Retina (tissue), 1 donor: ENCODE results near the gene PLSCR3.
"Not testable (repeated sequence)": the region's sequence is repeated elsewhere in the genome, so short reads cannot be mapped to it uniquely, and the experiment has no call there.

ENCODE experiments used
- DNase-seq: peaks from one replicate; pipeline ENCODE4 v3.0.0-alpha.2; 2016

PLSCR3 gene

DNA sequence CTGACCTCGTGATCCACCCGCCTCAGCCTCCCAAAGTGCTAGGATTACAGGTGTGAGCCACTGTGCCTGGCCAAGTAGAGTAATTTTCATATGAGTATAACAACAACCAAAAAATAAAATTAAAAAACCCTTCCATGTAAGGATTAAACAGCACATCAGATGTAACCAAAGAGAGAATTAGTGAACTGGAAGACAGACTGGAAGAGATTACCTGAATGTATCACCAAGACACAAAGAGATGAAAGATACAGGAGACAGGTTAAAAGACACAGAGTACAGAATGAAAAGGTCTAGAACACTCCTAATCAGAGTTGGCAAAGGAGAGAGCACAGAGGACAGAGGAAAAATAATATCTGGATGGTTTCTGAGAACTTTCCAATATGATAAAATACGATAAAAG lies 15.2 kb downstream of the PLSCR3 start:
- DNase-seq: no peak

DNA sequence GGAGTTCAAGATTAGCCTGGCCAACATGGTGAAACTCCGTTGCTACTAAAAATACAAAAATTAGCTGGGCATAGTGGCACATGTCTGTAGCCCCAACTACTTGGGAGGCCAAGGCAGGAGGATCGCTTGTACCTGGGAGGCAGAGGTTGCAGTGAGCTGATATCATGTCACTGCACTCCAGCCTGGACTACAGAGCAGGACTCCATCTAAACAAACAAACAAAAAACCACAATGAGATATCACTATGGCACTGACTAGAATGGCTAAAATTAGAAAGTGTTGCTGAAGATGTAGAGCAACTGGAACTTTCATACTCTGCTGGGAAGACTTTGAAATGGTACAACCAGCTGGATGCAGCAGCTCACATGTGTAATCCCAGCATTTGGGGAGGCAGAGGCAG lies 20.0 kb downstream of the PLSCR3 start:
- no peak for DNase-seq

DNA sequence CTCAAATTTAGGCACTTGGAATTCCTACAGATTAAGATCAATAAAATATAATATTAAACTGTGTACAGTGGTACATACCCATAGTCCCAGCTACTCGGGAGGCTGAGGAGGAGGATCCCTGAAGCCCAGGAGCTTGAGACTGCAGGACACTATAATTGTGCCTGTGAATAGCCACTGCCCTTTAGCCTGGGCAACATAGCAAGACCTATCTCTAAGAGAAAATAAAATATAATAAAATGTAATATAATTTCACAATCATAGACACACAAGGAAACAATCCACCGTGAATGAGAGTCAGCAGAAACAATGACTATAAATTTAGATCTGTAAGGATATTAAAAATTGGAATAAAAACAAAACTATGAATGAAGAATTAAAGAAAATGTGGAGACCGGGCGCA lies 23.5 kb downstream of the PLSCR3 start:
- no peak for DNase-seq

DNA sequence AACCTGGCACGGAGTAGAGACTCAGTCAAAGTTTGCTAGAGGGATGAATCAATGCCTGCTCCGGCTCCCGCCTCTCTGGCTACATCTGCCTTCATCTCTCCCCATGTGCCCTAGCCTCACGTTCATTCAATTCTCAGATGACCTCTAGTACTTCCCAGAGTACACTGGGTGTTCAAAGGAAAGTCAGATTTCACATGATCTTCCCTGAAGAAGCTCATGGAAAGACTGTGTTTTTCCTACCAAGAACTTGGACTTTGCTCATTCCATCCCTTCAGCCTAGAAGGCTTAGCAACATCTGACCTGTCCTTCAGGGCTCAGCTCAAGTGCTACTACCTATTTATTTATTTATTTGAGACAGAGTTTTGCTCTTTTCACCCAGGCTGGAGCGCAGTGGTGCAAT lies 24.5 kb downstream of the PLSCR3 start:
- no peak for DNase-seq

DNA sequence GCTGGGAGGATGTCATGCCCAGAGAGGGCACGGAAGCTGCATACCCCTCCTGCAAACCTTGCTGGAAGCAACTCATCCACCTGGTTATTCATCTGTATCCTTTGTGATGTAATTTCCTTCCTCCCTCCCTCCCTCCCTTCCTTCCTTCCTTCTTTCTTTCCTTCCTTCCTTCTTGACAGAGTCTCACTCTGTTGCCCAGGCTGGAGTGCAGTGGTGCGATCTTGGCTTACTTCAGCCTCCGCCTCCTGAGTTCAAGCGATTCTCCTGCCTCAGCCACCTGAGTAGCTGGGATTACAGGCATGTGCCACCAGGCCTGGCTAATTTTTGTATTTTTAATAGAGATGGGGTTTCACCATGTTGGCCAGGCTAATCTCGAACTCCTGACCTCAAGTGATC lies 25.7 kb downstream of the PLSCR3 start:
- DNase-seq: not testable (repeated sequence)

DNA sequence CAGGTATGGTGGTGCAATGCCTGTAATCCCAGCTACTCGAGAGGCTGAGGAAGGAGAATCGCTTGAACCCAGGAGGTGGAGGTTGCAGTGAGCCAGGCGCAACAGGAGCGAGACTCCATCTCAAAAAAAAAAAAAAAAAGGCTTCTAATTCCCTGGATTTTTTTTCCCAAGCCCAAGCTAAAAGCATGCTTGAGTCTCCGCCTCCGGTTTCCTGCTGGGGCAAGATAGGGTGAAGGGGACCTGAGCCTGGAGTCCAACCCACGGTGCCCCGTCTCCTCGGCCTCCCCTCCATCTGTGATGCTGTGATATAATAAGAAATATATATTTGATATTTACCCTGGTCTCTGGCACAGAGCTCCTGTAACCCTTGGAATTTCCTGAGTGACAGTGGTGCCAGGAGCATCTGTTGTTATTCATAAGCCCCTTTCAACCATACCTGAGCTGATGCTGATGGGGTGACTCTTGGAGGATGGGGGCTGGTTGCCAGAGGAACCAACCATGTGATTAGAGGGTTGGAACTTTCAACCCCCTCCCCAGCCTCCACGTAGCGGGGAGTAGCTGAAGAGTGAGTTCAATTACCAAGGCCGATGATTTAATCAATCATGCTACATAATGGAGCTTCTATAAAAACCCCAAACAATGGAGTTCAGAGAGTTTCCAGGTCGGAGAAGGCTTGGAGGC lies 26.3 kb downstream of the PLSCR3 start:
- DNase-seq: no peak

DNA sequence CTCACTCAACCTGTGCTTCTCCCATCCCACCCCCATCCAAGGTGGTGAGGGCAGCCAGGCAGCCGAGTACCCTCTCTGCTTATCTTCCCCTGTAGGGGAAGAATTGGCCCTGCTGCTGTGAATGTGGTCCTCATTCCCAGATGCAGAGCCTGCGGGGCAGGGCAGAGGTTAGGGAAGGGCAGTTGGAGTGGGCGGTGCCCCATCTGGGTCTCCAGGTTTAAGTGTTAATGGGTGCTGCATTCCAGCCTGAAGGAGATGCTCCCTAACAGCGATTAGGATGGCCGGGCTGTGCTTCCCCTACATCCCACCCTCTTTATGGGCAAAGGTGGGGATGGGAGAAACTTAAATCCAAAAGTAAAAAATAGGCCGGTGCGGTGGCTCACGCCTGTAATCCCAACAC lies 27.2 kb downstream of the PLSCR3 start:
- no peak for DNase-seq

DNA sequence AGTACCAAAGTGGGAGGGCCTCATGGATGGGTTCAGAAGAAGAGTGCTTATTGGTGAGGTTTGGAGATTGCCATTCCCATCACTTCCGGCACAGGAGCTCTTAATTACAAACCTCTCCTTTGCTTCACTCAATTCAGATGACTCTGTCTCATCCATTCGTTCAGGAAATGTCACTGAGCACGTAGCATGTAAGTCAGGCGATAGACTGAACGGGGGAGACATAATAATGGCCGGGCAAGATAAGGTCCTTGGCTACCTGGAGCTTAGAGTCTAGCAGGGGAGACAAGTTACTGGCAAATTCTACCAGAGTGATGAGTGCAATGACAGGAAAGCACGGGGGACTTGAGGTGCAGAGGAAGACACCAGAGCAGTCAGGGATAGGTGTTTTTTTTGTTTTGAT lies 28.4 kb downstream of the PLSCR3 start:
- DNase-seq: not testable (repeated sequence)

DNA sequence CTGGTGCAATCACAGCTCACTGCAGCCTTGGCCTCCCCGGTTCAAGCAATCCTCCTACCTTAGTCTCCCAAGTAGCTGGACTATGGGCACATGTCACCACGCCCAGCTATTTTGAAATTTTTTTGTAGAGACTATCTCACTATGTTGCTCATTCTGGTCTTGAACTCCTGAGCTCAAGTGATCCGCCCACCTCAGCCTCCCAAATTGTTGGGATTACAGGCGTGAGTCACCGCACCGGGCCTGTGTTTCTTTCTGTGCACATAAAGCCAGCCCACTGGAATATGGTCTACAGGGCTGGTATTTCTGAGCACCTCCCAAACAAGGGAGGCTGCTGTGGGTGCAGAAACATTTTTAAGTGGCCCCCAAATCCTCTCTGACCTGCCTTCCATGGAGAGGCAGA lies 31.0 kb downstream of the PLSCR3 start:
- DNase-seq: no peak

DNA sequence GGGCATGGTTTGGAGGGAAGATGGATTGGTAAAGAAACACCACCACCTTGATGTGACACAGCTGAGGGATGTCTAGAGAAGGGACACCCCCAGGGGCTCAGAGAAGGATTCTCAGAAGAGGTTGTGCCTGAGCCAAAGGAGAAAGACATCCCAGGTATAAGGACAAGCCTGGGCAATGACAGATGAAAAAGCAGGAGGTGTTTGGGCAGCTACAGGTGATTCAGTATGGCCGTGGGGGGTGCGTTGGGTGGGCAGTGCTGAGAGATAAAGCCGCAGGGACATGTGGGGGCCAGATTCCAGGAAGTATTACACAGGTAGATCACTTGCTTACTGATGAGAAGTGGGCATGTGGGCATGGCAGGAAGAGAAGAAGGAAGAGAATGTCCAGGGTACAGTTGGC lies 32.4 kb downstream of the PLSCR3 start:
- no peak for DNase-seq

DNA sequence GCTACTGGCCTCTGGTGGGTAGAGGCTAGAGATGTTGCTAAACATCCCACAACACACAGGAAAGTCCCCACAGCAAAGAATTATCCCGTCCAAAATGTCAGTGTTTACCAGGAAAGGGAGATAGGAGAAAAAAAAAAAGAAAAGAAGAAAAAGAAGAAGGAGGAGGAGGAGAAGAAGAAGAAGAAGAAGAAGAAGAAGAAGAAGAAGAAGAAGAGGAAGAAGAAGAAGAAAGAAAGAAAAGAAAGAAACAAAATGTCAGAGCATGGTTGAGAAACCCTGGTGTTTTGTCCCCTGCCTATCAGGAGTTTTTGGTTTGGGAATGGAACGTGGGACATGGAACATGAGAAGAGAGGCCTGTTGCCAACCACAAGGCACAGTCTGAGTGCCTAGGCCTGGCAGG lies 36.9 kb downstream of the PLSCR3 start:
- no peak for DNase-seq

DNA sequence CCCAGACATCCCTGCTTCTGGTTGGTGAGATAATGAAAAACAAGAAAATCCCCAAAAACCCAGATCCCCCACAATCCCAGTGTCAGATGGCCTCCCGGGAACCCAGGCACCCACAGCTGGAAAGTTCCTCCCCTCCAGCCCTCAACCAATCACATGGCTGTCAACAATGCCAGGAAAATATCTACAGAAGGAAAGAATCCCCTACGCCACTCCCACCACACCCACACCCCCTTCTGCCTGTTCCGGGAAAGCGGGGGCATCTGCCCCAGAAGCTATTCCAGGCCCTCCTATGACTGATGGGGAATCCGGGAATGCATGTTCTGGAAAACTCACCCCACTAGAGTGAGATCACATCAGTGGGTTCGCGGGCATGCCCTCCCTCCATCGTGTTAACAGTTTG lies 37.6 kb downstream of the PLSCR3 start:
- no peak for DNase-seq

DNA sequence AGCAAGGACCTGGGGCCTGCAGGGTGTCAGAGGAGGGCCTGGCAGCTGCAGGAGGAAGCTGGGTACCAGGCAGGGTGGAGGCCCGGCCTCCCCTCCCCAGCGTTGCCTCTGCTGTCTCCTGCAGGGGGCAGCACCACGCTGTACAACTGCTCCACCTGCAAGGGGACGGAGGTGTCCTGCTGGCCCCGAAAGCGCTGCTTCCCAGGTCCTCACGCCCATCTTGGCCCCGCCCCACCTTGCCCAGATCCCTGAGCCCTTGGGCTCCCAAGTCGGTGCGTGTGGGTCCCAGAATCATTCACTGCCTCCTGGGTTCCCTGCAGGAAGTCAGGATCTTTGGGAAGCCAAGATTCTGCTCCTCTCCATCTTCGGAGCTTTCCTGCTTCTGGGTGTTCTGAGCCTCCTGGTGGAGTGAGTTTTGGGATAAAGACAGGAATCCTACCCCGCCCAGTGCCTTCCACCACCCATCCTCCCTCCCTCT lies 38.2 kb downstream of the PLSCR3 start:
- DNase-seq: peak; percentile 87

DNA sequence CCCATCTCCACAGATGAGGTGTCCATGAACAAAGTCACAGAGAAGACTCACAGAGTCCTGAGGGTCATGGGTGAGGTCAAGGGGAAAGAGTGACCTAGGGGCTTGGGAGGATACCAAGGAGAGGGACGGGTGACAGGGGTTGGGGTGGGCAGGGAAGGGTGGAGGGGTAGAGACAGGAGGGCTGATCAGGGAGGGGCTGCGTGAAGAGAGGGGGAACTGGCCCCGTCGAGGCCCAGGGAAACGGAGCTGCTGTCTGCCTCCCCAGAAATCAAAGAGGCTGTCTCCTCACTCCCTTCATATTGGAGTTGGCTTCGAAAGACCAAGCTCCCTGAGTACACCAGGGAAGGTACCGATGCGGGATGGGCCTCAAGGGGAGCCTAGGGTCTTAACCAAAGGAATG lies 38.8 kb downstream of the PLSCR3 start:
- no peak for DNase-seq

DNA sequence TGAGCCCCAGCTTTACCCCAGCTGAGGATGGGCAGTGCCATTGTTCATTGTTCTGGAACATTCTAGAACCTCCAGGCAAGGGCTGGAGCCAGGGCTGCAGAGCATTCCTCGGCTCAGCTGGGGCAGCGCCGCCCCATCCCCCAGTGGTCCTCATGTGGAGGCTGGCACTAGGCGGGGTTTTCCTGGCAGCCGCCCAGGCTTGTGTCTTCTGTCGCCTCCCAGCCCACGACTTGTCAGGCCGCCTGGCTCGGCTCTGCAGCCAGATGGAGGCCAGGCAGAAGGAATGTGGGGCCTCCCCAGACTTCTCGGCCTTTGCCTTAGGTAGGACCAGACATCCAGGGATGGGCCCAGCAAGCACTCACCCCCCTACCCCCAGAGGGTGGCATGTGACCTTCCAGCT lies 39.3 kb downstream of the PLSCR3 start, which contains the start of gene TMEM95:
TMEM95 (plus strand) TSS at position 104 of the 400 bp plus-strand sequence; CDS start at position 153, 49 bp downstream.
- DNase-seq: peak; percentile 34

DNA sequence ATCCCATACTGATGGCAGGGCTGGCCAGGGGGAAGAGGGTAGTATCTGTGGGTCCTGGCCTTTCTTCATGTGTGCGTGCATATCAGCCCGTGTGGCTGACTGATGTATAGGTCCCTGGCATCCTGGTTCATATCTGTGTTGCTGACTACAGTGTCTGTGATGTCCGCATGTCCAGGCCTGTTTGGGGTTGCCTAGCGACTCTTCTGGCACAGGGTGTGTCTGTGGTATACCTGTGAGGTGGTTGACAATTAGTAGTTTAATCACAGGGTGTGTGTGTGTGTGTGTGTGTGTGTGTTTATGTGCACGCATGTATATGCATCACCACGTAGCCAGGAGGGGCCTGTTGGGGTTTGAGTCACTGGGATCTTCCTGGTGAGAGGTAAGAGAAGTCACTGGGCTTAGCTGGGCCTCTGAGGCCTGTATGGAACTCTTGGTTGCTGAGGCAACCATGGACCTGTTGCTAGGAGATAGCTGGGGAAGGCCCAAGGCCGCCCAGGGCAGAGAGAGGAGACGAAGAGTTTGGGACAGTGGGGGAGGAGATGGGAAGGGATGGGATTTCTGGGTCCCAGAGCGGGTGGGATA lies 40.0 kb downstream of the PLSCR3 start:
- peak; percentile 36 for DNase-seq

DNA sequence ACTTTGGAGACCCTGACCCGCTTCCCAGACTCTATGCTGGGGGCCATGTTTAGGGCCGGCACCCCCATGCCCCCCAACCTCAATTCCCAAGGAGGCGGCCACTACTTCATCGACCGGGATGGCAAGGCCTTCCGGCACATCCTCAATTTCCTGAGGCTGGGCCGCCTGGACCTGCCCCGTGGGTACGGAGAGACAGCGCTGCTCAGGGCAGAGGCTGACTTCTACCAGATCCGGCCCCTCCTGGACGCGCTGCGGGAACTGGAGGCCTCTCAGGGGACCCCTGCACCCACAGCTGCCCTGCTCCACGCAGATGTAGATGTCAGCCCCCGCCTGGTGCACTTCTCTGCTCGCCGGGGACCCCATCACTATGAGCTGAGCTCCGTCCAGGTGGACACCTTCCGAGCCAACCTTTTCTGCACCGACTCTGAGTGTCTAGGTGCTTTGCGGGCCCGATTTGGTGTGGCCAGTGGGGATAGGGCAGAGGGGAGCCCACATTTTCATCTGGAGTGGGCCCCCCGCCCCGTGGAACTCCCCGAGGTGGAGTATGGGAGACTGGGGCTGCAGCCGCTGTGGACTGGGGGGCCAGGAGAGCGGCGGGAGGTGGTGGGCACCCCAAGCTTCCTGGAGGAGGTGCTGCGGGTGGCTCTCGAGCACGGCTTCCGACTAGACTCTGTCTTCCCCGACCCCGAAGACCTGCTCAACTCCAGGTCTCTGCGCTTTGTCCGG lies 41.3 kb downstream of the PLSCR3 start:
- DNase-seq: no peak

DNA sequence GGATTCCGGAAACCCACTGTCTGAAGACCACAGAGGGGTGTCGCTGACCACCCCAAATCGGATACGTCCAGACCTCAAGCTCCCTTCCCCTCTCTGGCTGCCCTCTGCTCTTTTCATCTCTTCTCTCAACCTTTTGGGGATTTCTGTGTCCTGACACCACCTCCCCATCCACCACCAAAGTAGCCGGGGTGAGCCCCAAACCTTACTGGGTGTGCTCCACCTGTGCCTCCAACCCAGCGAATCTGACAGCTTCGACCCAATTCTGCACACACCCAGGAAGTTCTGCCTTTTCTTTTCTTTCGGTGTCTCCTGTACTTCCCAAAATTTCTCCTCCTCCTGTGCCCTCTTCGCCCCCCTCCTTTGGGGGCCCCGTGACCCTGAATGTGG lies 41.8 kb downstream of the PLSCR3 start:
- no peak for DNase-seq

DNA sequence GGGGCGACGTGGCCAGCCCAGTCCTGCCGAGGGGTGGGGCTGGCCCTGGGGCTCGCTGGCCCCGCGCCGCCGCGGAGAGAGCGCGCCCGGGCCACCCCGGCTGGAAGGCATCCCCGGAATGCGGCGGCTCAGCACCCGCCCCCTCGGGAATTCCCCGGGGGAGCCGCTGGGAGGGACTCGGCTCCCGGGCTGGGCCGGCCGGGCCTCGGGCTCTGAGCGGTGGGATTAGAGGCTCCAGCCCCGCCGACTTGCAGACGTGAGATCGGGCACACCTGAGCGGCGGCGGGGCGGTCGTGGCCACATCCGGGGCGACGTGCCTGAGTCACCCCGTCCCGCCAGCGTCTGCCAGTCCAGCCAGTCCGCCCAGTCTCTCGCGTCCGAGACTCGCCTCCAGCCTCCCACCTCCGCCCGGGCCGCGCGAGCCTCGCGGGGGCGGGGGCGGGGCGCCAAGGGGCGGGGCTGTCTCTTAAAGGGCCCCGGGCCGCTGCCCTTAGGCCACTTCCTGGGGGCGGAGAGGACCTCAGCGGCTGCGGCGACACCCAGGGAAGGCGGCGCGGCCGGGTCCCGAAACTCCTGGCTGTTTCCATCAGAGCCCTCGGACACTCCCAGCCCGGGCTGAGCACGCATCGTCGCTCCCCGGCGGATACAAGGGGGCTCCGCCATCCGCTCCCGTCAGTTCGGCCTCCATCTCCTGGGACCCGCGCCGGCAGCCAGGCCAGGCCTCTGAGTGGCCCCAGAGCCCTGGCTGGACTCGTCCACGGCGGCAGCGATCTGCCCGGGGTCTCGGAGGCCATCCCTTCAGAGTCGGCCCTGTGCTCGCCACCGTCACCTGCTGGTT lies 42.4 kb downstream of the PLSCR3 start, which contains the start of gene KCTD11:
KCTD11 (plus strand) TSS at position 498 of the 838 bp plus-strand sequence.
- peak; percentile 93 for DNase-seq

DNA sequence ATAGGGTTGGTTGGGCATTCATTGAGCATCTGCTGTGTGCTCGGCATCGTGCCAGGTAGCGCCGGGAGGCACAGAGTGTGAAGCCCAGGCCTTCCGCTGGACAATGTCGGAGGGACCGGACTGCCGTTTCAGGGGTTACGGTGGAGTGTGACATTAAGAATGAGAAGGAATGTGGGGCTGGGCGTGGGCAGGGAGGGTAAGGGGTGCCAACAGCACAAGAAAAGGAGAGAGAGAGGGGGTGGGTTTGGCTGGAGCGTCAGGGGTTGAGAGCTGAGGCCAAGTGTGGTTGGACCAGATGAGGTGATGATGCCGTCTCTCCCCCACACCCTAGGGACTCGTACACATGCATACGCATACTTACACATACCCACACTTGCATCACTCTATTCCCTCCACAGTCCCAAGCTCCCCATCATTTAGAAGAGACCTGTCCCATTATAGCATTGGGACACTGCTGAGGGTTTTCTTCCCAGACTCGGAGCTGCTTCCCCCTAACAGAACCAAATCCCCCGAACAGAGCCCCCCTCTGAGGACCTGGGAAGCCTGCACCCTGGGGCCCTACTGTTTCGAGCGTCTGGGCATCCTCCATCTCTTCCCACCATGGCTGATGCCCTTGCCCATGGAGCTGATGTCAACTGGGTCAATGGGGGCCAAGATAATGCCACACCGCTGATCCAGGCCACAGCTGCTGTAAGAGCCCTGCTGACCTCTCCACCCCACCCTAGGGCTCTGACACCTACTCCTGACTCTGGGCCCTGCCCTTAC lies 45.7 kb downstream of the PLSCR3 start:
- peak; percentile 29 for DNase-seq

DNA sequence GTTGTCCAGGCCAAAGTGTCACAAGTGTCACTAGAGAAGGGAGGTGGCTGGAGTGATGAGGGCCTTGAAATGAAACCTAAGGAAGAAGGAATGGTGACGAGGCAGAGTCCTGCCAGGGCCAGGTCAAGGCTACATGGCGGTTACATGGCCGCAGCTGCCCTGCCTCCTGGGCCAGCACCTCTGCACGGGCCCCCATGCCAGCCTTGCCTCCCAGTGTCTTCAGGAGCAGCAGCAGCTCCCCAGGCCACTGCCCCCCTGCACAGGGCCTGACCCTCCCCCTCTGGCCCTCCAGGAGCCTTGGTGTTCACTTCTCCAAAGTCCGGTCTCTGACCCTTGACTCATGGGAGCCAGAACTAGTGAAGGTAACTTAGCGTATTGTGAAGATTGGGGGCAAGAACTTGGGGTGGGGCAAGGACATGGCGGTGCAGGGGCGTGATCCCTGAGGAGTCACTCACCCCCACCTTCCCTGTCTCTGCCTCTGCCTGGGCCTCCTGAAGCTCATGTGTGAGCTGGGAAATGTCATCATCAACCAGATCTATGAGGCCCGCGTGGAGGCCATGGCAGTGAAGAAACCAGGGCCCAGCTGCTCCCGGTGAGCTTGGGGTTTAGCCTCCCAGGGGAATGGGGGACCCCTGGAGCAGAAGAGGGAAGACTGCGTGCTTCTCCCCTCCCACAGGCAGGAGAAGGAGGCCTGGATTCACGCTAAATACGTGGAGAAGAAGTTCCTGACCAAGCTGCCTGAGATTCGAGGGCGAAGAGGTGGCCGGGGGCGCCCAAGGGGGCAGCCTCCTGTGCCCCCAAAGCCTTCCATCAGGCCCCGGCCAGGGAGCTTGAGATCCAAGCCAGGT lies 46.5 kb downstream of the PLSCR3 start:
- no peak for DNase-seq
